Mammary epithelial cell (primary cell): ENCODE results near the gene COL5A1.

Experiments used
- CTCF ChIP-seq, 2 donors: IDR thresholded peaks in 1 of 2; conservative IDR thresholded peaks in 1 of 2; 2 replicates each; pipeline ENCODE4 v1.5.1; 2011 to 2012; ENCODE audit warnings: inconsistent platforms in 2 of 2, low read length in 2 of 2, mild to moderate bottlenecking in 2 of 2, control low read depth in 1 of 2, low read depth in 1 of 2; ENCODE audit not compliant: insufficient read depth in 1 of 2; ENCODE audit errors: extremely low read depth in 1 of 2
- EZH2 ChIP-seq: IDR thresholded peaks from 2 replicates; pipeline ENCODE4 v1.6.1; 2012; ENCODE audit warnings: low read length, inconsistent platforms, borderline replicate concordance

- no peak for TF ChIP-seq CTCF (conservative IDR thresholded peaks at IDR 0.05 in 1 of 2, IDR thresholded peaks at IDR 0.05 in 1 of 2; ENCODE audit: extremely low read depth in 1 of 2, insufficient read depth in 1 of 2, low read depth in 1 of 2, low read length in 2 of 2)
- no peak for TF ChIP-seq EZH2
Observed at GRCh38 chr9:134670851-134671281, 29.3 kb downstream of the COL5A1 start.
